Lung (tissue), 12 donors: ENCODE data around the gene CEACAM7. TPM values are rescaled to one million over a fixed set of nuclear protein-coding genes. Genes with fewer than 3 reads are reported as not detected.
A peak's percentile ranks its signal among the peaks of the same experiment; 100 is the strongest.
"Not testable (repeated sequence)": the region's sequence is repeated elsewhere in the genome, so short reads cannot be mapped to it uniquely, and the experiment has no call there.

ENCODE experiments used
- ATAC-seq: fragments of 200-7000 bp; cut with Tn5 transposase; one replicate; pipeline ENCODE4 v1.9.1; 2020; ENCODE audit warnings: moderate number of reproducible peaks; ENCODE audit not compliant: insufficient read depth, low FRiP score
- DNase-seq, 3 donors: peaks; one replicate each; pipeline ENCODE4 v3.0.0-alpha.2; 2013 to 2017
- H3K27ac ChIP-seq, 2 donors: one replicate each; pipeline ENCODE4 v1.5.1; 2013; ENCODE audit warnings: mild to moderate bottlenecking in 2 of 2, moderate library complexity in 2 of 2, control low read depth in 1 of 2, inconsistent platforms in 1 of 2, low read depth in 1 of 2, low read length in 1 of 2
- H3K27me3 ChIP-seq, 3 donors: one replicate each; pipeline ENCODE4 v1.5.1; 2013; ENCODE audit warnings: low read length in 2 of 3; ENCODE audit not compliant: control insufficient read depth in 3 of 3, insufficient read depth in 3 of 3
- H3K36me3 ChIP-seq, 4 donors: one replicate each; pipeline ENCODE4 v1.5.1; 2013; ENCODE audit warnings: low read length in 4 of 4, mild to moderate bottlenecking in 1 of 4, moderate library complexity in 1 of 4; ENCODE audit not compliant: control insufficient read depth in 4 of 4, insufficient read depth in 4 of 4
- H3K4me1 ChIP-seq, 5 donors: one replicate each; pipeline ENCODE4 v1.5.1; 2013; ENCODE audit warnings: low read length in 5 of 5, mild to moderate bottlenecking in 2 of 5, moderate library complexity in 1 of 5; ENCODE audit not compliant: control insufficient read depth in 5 of 5, insufficient read depth in 5 of 5
- H3K4me3 ChIP-seq: one replicate; pipeline ENCODE4 v1.5.1; 2013; ENCODE audit warnings: mild to moderate bottlenecking, control low read depth, moderate library complexity
- H3K9ac ChIP-seq, 2 donors: one replicate each; pipeline ENCODE4 v1.5.1; 2013; ENCODE audit warnings: low read length in 2 of 2, control low read depth in 1 of 2; ENCODE audit not compliant: insufficient read depth in 1 of 2
- H3K9me3 ChIP-seq, 4 donors: one replicate each; pipeline ENCODE4 v1.5.1; 2013; ENCODE audit warnings: low read length in 3 of 4, mild to moderate bottlenecking in 1 of 4, moderate library complexity in 1 of 4; ENCODE audit not compliant: control insufficient read depth in 4 of 4, insufficient read depth in 3 of 4
- WGBS, 2 donors: extraction: QIAGEN DNeasy Blood & Tissue Kit; methylation state at CpG; one replicate each; pipeline ENCODE4 v1.1.7; 2013; 5-methylcytosine and 5-hydroxymethylcytosine counted together
- polyA plus RNA-seq, 2 donors: library from polyadenylated mRNA; stranded (reverse); fragments of 200-250 nt; gene quantifications; one replicate each; pipeline ENCODE4 v1.2.1, GENCODE V29; 2013
- total RNA-seq, 2 donors: library from RNA; depleted of rRNA in 1 of 2; stranded (reverse); fragments of >200 nt in 1 of 2; gene quantifications; one replicate each; pipeline ENCODE4 v1.2.1, GENCODE V29; 2014 to 2021
- TF ChIP-seq, protein P1 (sequence below): IDR thresholded peaks from 2 replicates; pipeline ENCODE4 v1.5.1; 2012; ENCODE audit warnings: mild to moderate bottlenecking; ENCODE audit errors: control extremely low read depth, extremely low read depth
- donor health status: control.
- donor health status: control.
- donor health status: Bipolar disorder and iron deficiency.
- donor health status: healthy.
- donor health status: DM: yes; HTN: yes; CAD: no.

The CEACAM7 gene
- total and polyA plus RNA-seq, 4 donors: 0.11 to 0.41 (median 0.26) TPM

DNA sequence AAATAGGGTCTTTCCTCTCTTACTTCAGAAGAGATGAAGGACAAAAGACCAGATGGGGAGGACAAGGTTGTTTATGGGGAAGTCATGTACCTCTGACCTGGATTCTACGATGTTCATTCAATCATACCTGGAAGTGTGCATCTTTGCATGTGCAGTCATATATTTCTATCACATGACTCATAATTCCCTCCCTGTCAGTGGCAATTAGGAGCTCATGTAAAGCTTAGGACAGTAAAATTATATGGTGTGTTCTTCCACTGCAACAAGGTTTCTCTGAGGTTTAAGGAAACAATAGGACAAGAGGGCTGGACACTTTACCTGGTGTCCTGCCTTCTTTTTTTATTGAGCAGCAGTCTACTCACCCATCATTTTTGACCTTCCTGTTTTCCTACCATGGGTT is 19.8 kb downstream of the CEACAM7 start:
- Histone ChIP-seq H3K9me3 (peaks cover 0 to 8% (median 6%) of the 10 kb centered on the region in 4 donors), H3K9ac (no peak overlapping the region), H3K4me3 (no peak overlapping the region), H3K27ac (no peak overlapping the region), H3K27me3 (peaks cover 0 to 2% (median 0%) of the 10 kb centered on the region in 3 donors), H3K36me3 (no peaks in the 10 kb centered on the region), H3K4me1 (no peaks in the 10 kb centered on the region)
- TF ChIP-seq, protein P1, sequence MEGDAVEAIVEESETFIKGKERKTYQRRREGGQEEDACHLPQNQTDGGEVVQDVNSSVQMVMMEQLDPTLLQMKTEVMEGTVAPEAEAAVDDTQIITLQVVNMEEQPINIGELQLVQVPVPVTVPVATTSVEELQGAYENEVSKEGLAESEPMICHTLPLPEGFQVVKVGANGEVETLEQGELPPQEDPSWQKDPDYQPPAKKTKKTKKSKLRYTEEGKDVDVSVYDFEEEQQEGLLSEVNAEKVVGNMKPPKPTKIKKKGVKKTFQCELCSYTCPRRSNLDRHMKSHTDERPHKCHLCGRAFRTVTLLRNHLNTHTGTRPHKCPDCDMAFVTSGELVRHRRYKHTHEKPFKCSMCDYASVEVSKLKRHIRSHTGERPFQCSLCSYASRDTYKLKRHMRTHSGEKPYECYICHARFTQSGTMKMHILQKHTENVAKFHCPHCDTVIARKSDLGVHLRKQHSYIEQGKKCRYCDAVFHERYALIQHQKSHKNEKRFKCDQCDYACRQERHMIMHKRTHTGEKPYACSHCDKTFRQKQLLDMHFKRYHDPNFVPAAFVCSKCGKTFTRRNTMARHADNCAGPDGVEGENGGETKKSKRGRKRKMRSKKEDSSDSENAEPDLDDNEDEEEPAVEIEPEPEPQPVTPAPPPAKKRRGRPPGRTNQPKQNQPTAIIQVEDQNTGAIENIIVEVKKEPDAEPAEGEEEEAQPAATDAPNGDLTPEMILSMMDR: no peak
- 83 to 96% methylated on average over 1 of the region's 1 CpG for WGBS, 2 donors
- DNase-seq (no peak), ATAC-seq (no peak)

DNA sequence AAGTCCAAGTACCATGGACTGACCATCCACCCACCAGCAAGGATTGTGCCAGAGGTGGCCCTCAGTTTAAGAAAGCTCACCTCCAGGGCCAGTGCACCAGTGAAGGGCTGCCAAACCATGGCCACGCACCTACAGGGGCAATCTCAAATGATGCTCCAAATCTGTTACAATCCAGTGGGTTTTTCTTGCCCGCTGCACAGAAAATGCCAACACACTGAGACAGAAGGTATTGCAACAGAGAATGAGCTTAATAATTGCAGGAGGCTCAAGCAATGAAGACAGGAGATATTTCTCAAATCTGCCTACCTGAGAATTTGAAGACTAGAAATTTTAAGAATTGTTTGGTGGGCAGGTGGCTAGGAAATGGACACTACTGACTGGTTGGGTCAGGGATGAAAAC is 22.0 kb downstream of the CEACAM7 start:
- no peak for DNase-seq
- no peak for ATAC-seq
- Histone ChIP-seq H3K4me1 (no peaks in the 10 kb centered on the region), H3K36me3 (no peaks in the 10 kb centered on the region), H3K4me3 (no peak overlapping the region), H3K27me3 (no peaks in the 10 kb centered on the region), H3K9ac (no peak overlapping the region), H3K27ac (no peak overlapping the region), H3K9me3 (peaks cover 0 to 8% (median 6%) of the 10 kb centered on the region in 4 donors)
- 70 to 73% methylated on average over 2 of the region's 2 CpGs for WGBS, 2 donors
- TF ChIP-seq, protein P1: no peak

DNA sequence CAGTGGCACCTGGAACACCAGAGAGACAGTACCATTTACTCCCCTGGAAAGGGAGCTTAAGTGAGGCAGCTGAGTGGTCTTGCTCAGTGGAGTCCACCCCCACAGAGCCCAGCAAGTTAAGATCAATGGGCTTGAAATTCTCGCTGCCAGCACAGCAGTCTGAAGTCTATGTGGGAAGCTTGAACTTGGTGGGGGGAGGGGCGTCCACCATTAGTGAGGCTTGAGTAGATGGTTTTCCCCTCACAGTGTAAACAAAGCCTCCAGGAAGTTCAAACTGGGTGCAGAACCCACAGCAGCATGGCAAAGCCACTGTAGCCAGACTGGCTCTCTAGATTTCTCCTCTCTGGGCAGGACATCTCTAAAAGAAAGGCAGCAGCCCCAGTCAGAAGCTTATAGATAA is 30.9 kb downstream of the CEACAM7 start:
- no peaks in the 10 kb centered on the region for H3K4me1 ChIP-seq
- ATAC-seq (no peak), DNase-seq (peak in 1 of 3 donors; percentile 11)
- no peaks in the 10 kb centered on the region for H3K36me3 ChIP-seq
- 32 to 47% methylated on average over 2 of the region's 2 CpGs for WGBS, 2 donors
- H3K27me3 ChIP-seq: peaks cover 0 to 1% (median 0%) of the 10 kb centered on the region in 3 donors
- no peak overlapping the region for H3K9ac ChIP-seq
- no peak overlapping the region for H3K27ac ChIP-seq
- peaks cover 0 to 5% (median 0%) of the 10 kb centered on the region in 4 donors for H3K9me3 ChIP-seq
- H3K4me3 ChIP-seq: no peak overlapping the region
- TF ChIP-seq, protein P1: no peak

DNA sequence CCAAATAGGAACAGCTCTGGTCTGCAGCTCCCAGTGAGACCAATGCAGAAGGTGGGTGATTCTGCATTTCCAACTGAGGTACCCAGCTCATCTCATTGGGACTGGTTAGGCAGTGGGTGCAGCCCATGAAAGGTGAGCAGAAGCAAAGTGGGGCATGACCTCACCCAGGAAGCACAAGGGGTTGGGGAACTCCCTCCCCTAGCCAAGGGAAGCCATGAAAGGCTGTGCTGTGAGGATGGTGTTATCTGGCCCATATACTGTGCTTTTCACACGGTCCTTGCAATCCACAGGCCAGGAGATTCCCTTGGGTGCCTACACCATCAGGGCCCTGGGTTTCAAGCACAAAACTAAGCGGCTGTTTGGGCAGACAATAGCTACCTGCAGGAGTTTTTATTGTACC is 31.3 kb downstream of the CEACAM7 start:
- H3K27ac ChIP-seq, H3K4me1 ChIP-seq, ATAC-seq, H3K9ac ChIP-seq, H3K36me3 ChIP-seq, H3K9me3 ChIP-seq, DNase-seq, H3K4me3 ChIP-seq, H3K27me3 ChIP-seq: not testable (repeated sequence)
- WGBS, 2 donors: 63 to 66% methylated on average over 2 of the region's 2 CpGs
